Gastrocnemius medialis (tissue), 4 donors: ENCODE data around the gene ADSS1. TPM values are rescaled to one million over a fixed set of nuclear protein-coding genes. Genes with fewer than 3 reads are reported as not detected.

ENCODE experiments used
- ATAC-seq, 2 donors: fragments of 150-250 bp; one replicate each; pipeline ENCODE4 v1.9.1; 2016
- DNase-seq, 2 donors: peaks; one replicate each; pipeline ENCODE4 v3.0.0-alpha.2; 2019
- H3K27ac ChIP-seq, 4 donors: fragments of 200-600 bp; sonication (generic); 1 replicate in 1 of 4; 2 replicates in 3 of 4; pipeline ENCODE4 v1.5.1; 2016 to 2018; ENCODE audit warnings: mild to moderate bottlenecking in 2 of 4, moderate library complexity in 1 of 4
- H3K27me3 ChIP-seq, 3 donors: fragments of 200-600 bp; sonication (generic) in 2 of 3; 1 replicate in 1 of 3; 2 replicates in 2 of 3; pipeline versions ENCODE4 v1.5.1 to v1.6.0; 2016 to 2019; ENCODE audit warnings: mild to moderate bottlenecking in 1 of 3, moderate library complexity in 1 of 3
- H3K36me3 ChIP-seq, 2 donors: fragments of 200-600 bp; sonication (generic) in 1 of 2; one replicate each; pipeline ENCODE4 v1.5.1; 2017 to 2018
- H3K4me1 ChIP-seq, 2 donors: fragments of 200-600 bp; sonication (generic) in 1 of 2; one replicate each; pipeline ENCODE4 v1.5.1; 2016 to 2017; ENCODE audit warnings: mild to moderate bottlenecking in 2 of 2
- H3K4me3 ChIP-seq, 4 donors: fragments of 200-600 bp; sonication (generic) in 3 of 4; 1 replicate in 1 of 4; 2 replicates in 3 of 4; pipeline ENCODE4 v1.5.1; 2016 to 2019; ENCODE audit warnings: mild to moderate bottlenecking in 2 of 4
- H3K9me3 ChIP-seq, 3 donors: fragments of 200-600 bp; sonication (generic) in 2 of 3; 1 replicate in 1 of 3; 2 replicates in 2 of 3; pipeline ENCODE4 v1.5.1; 2016 to 2019
- POLR2A ChIP-seq, 2 donors: fragments of 450-650 bp; IDR thresholded peaks; one replicate each; pipeline ENCODE4 v1.6.1; 2017; ENCODE audit warnings: antibody characterized with exemption in 2 of 2, mild to moderate bottlenecking in 2 of 2, moderate library complexity in 2 of 2
- in situ Hi-C, 4 donors: fragments of 200-750 bp; cut with MboI; loops; one replicate each; pipeline versions ENCODE4 v1.15.0 to v1.8.0; 2017; ENCODE audit warnings: low sequenced_read_pairs in 4 of 4
- intact Hi-C: fragments of 100-400 bp; cut with DNase I; formaldehyde crosslinking; loops from one replicate; pipeline ENCODE4 v1.15.1; 2023; ENCODE audit warnings: low total_unique reads
- total RNA-seq, 4 donors: library from RNA; depleted of rRNA; stranded (reverse); fragments of >200 nt; gene quantifications; one replicate each; pipeline versions ENCODE4 v1.1.0 to v1.2.3, GENCODE V29; 2016
- TF ChIP-seq, protein P1 (sequence below), 5 experiments: fragments of 450-650 bp in 3 of 5; fragments of 200-600 bp in 2 of 5; sonication (generic) in 2 of 5; IDR thresholded peaks in 4 of 5; conservative IDR thresholded peaks in 1 of 5; 1 replicate in 4 of 5; 2 replicates in 1 of 5; pipeline ENCODE4 v1.5.1; 2016 to 2019; ENCODE audit warnings: antibody characterized with exemption in 5 of 5, mild to moderate bottlenecking in 3 of 5, moderate library complexity in 3 of 5

Gene ADSS1
- total RNA-seq, 4 donors from 2014 or later: 165 to 577 (median 232) TPM

DNA sequence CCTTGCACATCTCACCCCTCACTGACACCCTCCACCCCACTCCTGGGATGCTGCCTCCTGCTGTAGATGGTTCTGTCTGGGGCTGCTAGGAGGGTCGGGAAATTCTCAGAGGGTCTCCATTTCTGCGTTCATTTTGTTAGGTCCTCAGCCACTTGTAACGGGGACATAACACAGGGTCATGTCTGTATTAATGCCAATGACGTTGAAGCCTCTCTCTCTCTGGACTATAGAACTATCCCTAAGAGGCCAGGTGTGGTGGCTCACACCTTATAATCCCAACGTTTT is 43.5 kb downstream of the ADSS1 start:
- no peaks in the 10 kb centered on the region for H3K9me3 ChIP-seq
- ATAC-seq (no peak), DNase-seq (no peak)
- in situ Hi-C loops: loop anchor here in 3 of 4 donors (5.0 kb wide), 1 partner anchor 55 kb away; no protein-coding TSS in a partner anchor
- TF ChIP-seq, protein P1, sequence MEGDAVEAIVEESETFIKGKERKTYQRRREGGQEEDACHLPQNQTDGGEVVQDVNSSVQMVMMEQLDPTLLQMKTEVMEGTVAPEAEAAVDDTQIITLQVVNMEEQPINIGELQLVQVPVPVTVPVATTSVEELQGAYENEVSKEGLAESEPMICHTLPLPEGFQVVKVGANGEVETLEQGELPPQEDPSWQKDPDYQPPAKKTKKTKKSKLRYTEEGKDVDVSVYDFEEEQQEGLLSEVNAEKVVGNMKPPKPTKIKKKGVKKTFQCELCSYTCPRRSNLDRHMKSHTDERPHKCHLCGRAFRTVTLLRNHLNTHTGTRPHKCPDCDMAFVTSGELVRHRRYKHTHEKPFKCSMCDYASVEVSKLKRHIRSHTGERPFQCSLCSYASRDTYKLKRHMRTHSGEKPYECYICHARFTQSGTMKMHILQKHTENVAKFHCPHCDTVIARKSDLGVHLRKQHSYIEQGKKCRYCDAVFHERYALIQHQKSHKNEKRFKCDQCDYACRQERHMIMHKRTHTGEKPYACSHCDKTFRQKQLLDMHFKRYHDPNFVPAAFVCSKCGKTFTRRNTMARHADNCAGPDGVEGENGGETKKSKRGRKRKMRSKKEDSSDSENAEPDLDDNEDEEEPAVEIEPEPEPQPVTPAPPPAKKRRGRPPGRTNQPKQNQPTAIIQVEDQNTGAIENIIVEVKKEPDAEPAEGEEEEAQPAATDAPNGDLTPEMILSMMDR (IDR thresholded peaks at IDR 0.05 in 4 of 5, conservative IDR thresholded peaks at IDR 0.05 in 1 of 5): no peak
- TF ChIP-seq POLR2A (IDR thresholded peaks at IDR 0.05): no peak
- no peak overlapping the region for H3K4me3 ChIP-seq
- no peaks in the 10 kb centered on the region for H3K27me3 ChIP-seq
- H3K4me1 ChIP-seq: no peaks in the 10 kb centered on the region
- peaks cover 0 to 19% of the 10 kb centered on the region in 2 donors for H3K36me3 ChIP-seq
- intact Hi-C loops: no loop called here
- no peak overlapping the region for H3K27ac ChIP-seq

DNA sequence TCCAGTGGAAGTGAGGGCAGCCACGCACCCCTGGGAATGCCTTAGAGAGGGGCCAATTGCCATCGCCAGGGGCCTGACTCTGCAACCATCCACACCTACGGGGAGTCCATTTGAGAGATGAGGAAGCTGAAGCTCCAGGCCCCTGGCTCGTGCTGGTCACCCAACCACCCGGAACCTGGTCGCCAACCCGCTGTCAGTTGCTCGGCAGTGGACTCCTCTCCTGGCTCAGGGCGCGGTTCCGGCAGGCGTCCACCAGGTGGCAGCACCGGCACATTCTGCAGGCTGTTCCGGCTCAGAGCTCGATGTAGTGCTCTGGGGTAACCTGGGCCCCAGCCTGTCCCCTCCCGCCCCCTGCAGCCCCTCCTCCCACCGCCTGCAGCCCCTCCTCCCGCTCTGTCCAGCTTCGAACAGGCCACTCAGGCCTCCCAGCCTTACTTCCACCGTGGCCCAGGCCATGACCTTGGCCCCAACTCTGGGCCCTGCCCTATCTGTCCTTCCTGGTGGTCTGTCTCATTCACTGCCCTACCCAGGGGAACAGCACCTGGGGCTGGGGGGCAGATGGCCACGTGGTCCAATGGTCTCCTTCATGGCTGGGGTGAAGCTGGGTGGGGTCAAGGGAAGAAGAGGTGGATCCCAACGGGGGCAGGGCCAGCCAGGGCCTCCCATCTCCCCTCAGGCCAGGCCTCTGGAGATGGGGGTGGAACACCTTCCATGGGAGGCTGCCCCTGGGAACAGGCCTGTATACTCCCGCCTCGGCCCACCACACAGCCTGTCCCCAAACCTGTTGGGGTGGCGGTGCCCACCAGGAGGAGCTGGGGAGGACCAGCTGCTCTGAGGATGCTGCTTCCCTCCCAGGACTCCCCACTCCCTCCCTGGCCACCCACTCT is 44.7 kb downstream of the ADSS1 start:
- Histone ChIP-seq H3K4me1 (no peaks in the 10 kb centered on the region), H3K27ac (peak overlapping the region in 2 of 4 donors; percentile 36 to 37), H3K36me3 (peaks cover 0 to 30% of the 10 kb centered on the region in 2 donors), H3K9me3 (no peaks in the 10 kb centered on the region), H3K4me3 (no peak overlapping the region), H3K27me3 (no peaks in the 10 kb centered on the region)
- peak; percentile 71 to 84 for DNase-seq
- intact Hi-C loops (loop anchor here (1.0 kb wide), 2 partner anchors 26 to 58 kb away; no protein-coding TSS in a partner anchor), in situ Hi-C loops (loop anchor here in 3 of 4 donors (5.0 kb wide), 1 partner anchor 54 kb away; no protein-coding TSS in a partner anchor)
- TF ChIP-seq POLR2A (IDR thresholded peaks at IDR 0.05): no peak
- TF ChIP-seq, protein P1 (IDR thresholded peaks at IDR 0.05 in 4 of 5, conservative IDR thresholded peaks at IDR 0.05 in 1 of 5): peak; percentile 73 to 98 (median 92)
- peak; percentile 91 to 94 for ATAC-seq

DNA sequence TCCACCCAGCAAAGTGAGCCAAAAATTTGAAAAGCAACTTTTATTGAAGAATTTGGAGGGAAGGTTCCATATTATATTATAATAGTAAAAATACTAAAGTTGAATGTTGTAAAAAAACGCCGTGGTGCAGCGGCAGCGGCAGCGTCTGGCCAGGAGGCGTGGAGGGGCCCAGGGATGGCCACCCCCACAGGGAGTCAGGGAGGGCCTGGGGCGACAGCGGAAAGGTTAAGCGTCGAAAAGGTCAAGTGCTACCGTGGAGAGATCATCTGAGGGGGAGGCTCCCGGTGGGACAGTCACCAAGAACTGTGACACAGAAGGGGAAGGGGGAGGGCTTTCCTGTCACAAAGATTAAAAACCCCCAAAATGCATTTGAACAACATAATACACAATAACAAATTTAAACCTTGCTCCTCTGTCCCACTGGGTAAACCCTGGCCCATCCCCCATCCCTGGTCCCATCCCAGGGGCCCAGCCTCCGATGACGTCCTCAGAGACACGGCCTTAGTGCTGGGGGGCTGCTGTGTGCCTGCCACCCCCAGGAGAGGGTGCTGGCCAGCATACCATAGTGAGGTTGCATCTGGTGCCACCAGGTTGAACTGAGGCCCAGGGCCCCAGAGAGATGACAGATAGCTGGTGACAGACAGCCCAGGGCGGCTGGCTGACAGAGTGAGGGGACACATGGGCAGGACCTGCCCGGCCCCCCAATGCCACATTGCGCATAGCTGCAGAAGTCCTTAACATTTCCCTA is 45.5 kb downstream of the ADSS1 start:
- TF ChIP-seq, protein P1 (IDR thresholded peaks at IDR 0.05 in 4 of 5, conservative IDR thresholded peaks at IDR 0.05 in 1 of 5): no peak
- TF ChIP-seq POLR2A (IDR thresholded peaks at IDR 0.05): no peak
- no peak overlapping the region for H3K4me3 ChIP-seq
- no peak for ATAC-seq
- peaks cover 0 to 32% of the 10 kb centered on the region in 2 donors for H3K36me3 ChIP-seq
- no peaks in the 10 kb centered on the region for H3K9me3 ChIP-seq
- no peak overlapping the region for H3K27ac ChIP-seq
- no peak for DNase-seq
- in situ Hi-C loops: loop anchor here in 3 of 4 donors (5.0 kb wide), 1 partner anchor 53 kb away; no protein-coding TSS in a partner anchor
- intact Hi-C loops: loop anchor here (1.0 kb wide), 1 partner anchor 25 kb away; no protein-coding TSS in a partner anchor
- H3K27me3 ChIP-seq: no peaks in the 10 kb centered on the region
- H3K4me1 ChIP-seq: no peaks in the 10 kb centered on the region

DNA sequence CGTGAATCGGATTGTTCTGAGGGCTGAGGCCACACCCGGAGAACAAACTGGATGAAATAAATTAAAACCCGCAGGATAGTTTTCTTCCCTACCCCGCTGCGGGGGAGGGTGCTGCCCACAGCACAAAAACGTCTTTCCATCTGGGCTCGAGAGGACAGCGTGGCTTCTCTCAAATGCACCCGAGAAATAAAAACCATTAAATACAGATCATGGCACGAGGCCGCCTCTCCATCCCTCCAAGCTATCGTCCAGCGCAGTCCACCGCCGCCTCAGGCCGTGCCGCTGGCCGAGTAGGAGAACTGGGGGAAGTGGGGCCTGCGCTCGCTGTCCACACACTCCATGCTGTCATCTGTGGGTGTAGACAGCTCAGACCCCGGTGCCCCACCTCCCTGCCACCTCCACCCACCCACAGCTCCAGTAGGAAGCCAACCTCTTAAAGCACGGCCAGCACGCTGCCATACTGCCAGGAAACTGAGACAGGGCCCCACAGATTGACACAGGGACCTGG is 46.1 kb downstream of the ADSS1 start:
- no peak overlapping the region for H3K27ac ChIP-seq
- intact Hi-C loops: no loop called here
- H3K4me3 ChIP-seq: no peak overlapping the region
- DNase-seq (no peak), ATAC-seq (no peak)
- in situ Hi-C loops: no loop called here
- peaks cover 0 to 35% of the 10 kb centered on the region in 2 donors for H3K36me3 ChIP-seq
- H3K27me3 ChIP-seq: no peaks in the 10 kb centered on the region
- no peaks in the 10 kb centered on the region for H3K9me3 ChIP-seq
- TF ChIP-seq, protein P1 (IDR thresholded peaks at IDR 0.05 in 4 of 5, conservative IDR thresholded peaks at IDR 0.05 in 1 of 5): no peak
- no peak for TF ChIP-seq POLR2A (IDR thresholded peaks at IDR 0.05)
- no peaks in the 10 kb centered on the region for H3K4me1 ChIP-seq
